Hematopoietic multipotent progenitor cell treated with erythropoietin and hydrocortisone succinate and interleukin-3 and kit ligand, for 17 days (in vitro differentiated cells): ENCODE results near the gene PPP2R2D.

Source experiments
- DNase-seq: peaks from one replicate; pipeline ENCODE4 v3.0.0-alpha.2; 2015; ENCODE audit warnings: low spot score

The PPP2R2D gene

GRCh38 chr10:131900350-131901152, at the start of gene PPP2R2D:
Gene PPP2R2D, plus strand, starts transcription at chr10:131901008. Its CDS starts 141 bp downstream, at chr10:131901149.
- peak; percentile 97 for DNase-seq

GRCh38 chr10:131851346-131851745, 49.5 kb upstream of the PPP2R2D start:
- DNase-seq, result no peak

GRCh38 chr10:131852176-131852822, 48.5 kb upstream of the PPP2R2D start:
- no peak for DNase-seq

GRCh38 chr10:131852823-131853609, 47.8 kb upstream of the PPP2R2D start:
- no peak for DNase-seq

GRCh38 chr10:131853610-131853964, 47.2 kb upstream of the PPP2R2D start:
- no peak for DNase-seq

GRCh38 chr10:131854579-131855335, 46.1 kb upstream of the PPP2R2D start:
- no peak for DNase-seq

- DNase-seq, result no peak
Observed at GRCh38 chr10:131855461-131856401, 45.1 kb upstream of the PPP2R2D start.

- no peak for DNase-seq
Observed at GRCh38 chr10:131856441-131857094, 44.2 kb upstream of the PPP2R2D start.

- no peak for DNase-seq
Observed at GRCh38 chr10:131857156-131858117, 43.4 kb upstream of the PPP2R2D start.

GRCh38 chr10:131858118-131858515, 42.7 kb upstream of the PPP2R2D start:
- DNase-seq, result no peak

- no peak for DNase-seq
Observed at GRCh38 chr10:131858583-131859340, 42.0 kb upstream of the PPP2R2D start.

- no peak for DNase-seq
Observed at GRCh38 chr10:131859341-131860020, 41.3 kb upstream of the PPP2R2D start.

- DNase-seq, result no peak
Observed at GRCh38 chr10:131860311-131860710, 40.5 kb upstream of the PPP2R2D start.

GRCh38 chr10:131860806-131861440, 39.9 kb upstream of the PPP2R2D start:
- no peak for DNase-seq

GRCh38 chr10:131862548-131862947, 38.3 kb upstream of the PPP2R2D start:
- no peak for DNase-seq

GRCh38 chr10:131865223-131865917, 35.4 kb upstream of the PPP2R2D start:
- no peak for DNase-seq

- DNase-seq, result no peak
Observed at GRCh38 chr10:131866673-131867072, 34.1 kb upstream of the PPP2R2D start.
